Endodermal cell (in vitro differentiated cells): ENCODE data around the gene C13orf46. TPM values are rescaled to one million over a fixed set of nuclear protein-coding genes. Genes with fewer than 3 reads are reported as not detected.

Experiments
- DNase-seq: peaks from one replicate; pipeline ENCODE4 v3.0.0-alpha.2; 2017
- H3K27ac ChIP-seq: 2 replicates; pipeline ENCODE4 v1.5.1; 2013; ENCODE audit warnings: mild to moderate bottlenecking, low read depth, low read length, moderate library complexity
- H3K27me3 ChIP-seq: 2 replicates; pipeline ENCODE4 v1.6.1; 2013; ENCODE audit warnings: mild to moderate bottlenecking, low read length, moderate library complexity; ENCODE audit not compliant: insufficient read depth, control insufficient read depth, poor library complexity, severe bottlenecking
- H3K36me3 ChIP-seq: 2 replicates; pipeline ENCODE4 v1.7.0; 2013; ENCODE audit warnings: mild to moderate bottlenecking, low read length, moderate library complexity; ENCODE audit not compliant: control insufficient read depth, insufficient read depth
- H3K4me1 ChIP-seq: one replicate; pipeline ENCODE4 v1.7.0; 2013; ENCODE audit warnings: low read length; ENCODE audit not compliant: control insufficient read depth, insufficient read depth
- H3K4me3 ChIP-seq: 2 replicates; pipeline ENCODE4 v1.5.1; 2013; ENCODE audit warnings: mild to moderate bottlenecking, low read length, moderate library complexity
- H3K9ac ChIP-seq: 2 replicates; pipeline ENCODE4 v1.6.1; 2013; ENCODE audit warnings: mild to moderate bottlenecking, low read length, moderate library complexity; ENCODE audit not compliant: poor library complexity, severe bottlenecking; ENCODE audit errors: extremely low read depth
- H3K9me3 ChIP-seq: 2 replicates; pipeline ENCODE4 v1.6.1; 2013; ENCODE audit warnings: mild to moderate bottlenecking, low read length, moderate library complexity; ENCODE audit not compliant: control insufficient read depth
- H3K27ac Mint-ChIP-seq: 2 replicates; pipeline ENCODE4 v1.8.0; 2020; ENCODE audit warnings: mixed read lengths
- H3K27me3 Mint-ChIP-seq: 2 replicates; pipeline ENCODE4 v1.8.0; 2021; ENCODE audit warnings: mild to moderate bottlenecking, mixed read lengths; ENCODE audit not compliant: insufficient read depth
- H3K36me3 Mint-ChIP-seq: 2 replicates; pipeline ENCODE4 v1.8.0; 2020; ENCODE audit warnings: low read depth, mixed read lengths
- H3K4me1 Mint-ChIP-seq: 2 replicates; pipeline ENCODE4 v1.8.0; 2020; ENCODE audit warnings: mixed read lengths
- H3K4me3 Mint-ChIP-seq: 2 replicates; pipeline ENCODE4 v1.8.0; 2020; ENCODE audit warnings: mild to moderate bottlenecking, moderate library complexity, mixed read lengths
- H3K9me3 Mint-ChIP-seq: 2 replicates; pipeline ENCODE4 v1.8.0; 2020; ENCODE audit warnings: mild to moderate bottlenecking, mixed read lengths
- WGBS, 2 experiments: methylation state at CpG; one replicate each; pipeline versions ENCODE4 v1.1.5 to v1.1.7; 2013; ENCODE audit warnings: missing lambda C conversion rate in 2 of 2, mixed read lengths in 1 of 2; ENCODE audit not compliant: insufficient coverage in 1 of 2, insufficient read length in 1 of 2; 5-methylcytosine and 5-hydroxymethylcytosine counted together
- total RNA-seq, 2 donors: library from RNA; stranded (reverse); fragmentation: NEBNext Ultra II Directional in 1 of 2; extraction: Animal tissue kit (Norgen Biotek cat#: 25700) in 1 of 2; gene quantifications; 2 replicates in 1 of 2; 3 replicates in 1 of 2; pipeline ENCODE4 v1.2.1, GENCODE V29; 2021
- TF ChIP-seq, protein P1 (sequence below): fragments of 200-600 bp; sonication (generic); conservative IDR thresholded peaks from 2 replicates; pipeline ENCODE4 v1.5.0; 2021; ENCODE audit warnings: antibody characterized with exemption, mild to moderate bottlenecking

The C13orf46 gene
- total RNA-seq, 2 donors from 2014 or later, result 0.20 to 0.27 TPM

- Histone ChIP-seq H3K9ac (no peak overlapping the region), H3K27ac (no peak overlapping the region), H3K36me3 (no peaks in the 10 kb centered on the region), H3K27me3 (no peaks in the 10 kb centered on the region), H3K9me3 (peaks cover 10% of the 10 kb centered on the region), H3K4me1 (no peaks in the 10 kb centered on the region), H3K4me3 (no peak overlapping the region)
- H3K4me3 Mint-ChIP-seq, result no peak overlapping the region
- peaks cover 26% of the 10 kb centered on the region for H3K9me3 Mint-ChIP-seq
- WGBS, 2 experiments, result 95% methylated on average over 13 to 16 of the region's 16 CpGs
- DNase-seq, result no peak
- TF ChIP-seq, protein P1, sequence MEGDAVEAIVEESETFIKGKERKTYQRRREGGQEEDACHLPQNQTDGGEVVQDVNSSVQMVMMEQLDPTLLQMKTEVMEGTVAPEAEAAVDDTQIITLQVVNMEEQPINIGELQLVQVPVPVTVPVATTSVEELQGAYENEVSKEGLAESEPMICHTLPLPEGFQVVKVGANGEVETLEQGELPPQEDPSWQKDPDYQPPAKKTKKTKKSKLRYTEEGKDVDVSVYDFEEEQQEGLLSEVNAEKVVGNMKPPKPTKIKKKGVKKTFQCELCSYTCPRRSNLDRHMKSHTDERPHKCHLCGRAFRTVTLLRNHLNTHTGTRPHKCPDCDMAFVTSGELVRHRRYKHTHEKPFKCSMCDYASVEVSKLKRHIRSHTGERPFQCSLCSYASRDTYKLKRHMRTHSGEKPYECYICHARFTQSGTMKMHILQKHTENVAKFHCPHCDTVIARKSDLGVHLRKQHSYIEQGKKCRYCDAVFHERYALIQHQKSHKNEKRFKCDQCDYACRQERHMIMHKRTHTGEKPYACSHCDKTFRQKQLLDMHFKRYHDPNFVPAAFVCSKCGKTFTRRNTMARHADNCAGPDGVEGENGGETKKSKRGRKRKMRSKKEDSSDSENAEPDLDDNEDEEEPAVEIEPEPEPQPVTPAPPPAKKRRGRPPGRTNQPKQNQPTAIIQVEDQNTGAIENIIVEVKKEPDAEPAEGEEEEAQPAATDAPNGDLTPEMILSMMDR, result no peak
- peaks cover 2% of the 10 kb centered on the region for H3K4me1 Mint-ChIP-seq
- H3K36me3 Mint-ChIP-seq, result no peaks in the 10 kb centered on the region
- H3K27ac Mint-ChIP-seq, result no peak overlapping the region
- H3K27me3 Mint-ChIP-seq, result peaks cover 16% of the 10 kb centered on the region
Measured at GRCh38 chr13:113926301-113926761, 47.5 kb downstream of the C13orf46 start.

DNA sequence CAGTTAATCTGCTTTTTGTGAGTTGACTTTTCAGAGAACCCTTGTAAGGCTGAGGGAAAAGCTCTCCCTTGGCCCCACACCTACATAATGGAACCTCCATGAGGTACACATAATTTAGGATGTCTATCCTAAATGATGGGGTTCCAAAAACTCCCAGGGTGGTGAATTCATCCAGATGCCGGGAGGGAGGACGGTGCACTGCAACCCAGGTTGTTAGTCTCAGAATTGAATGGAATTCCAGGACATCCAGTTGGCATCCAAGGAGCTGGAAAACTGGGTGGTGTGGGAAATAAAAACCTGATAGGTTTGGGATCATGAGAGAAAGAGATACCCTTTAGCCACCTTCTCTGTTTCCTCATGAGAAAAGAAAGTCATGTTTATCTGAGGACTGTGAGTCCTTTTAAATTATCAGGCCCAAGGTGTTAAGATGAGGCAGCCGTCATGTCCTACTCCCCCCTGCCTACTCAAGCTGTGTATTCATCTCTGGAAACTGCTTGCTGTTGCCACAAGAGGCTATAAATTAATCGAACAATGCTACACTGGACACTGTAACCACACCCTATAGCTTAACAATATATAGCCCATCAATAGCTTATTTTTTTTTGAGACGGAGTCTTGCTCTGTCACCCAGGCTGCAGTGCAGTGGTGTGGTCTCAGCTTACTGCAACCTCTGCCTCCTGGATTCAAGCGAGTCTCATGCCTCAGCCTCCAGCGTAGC lies 49.5 kb downstream of the C13orf46 start:
- WGBS, 2 experiments, result 85 to 93% methylated on average over 7 of the region's 7 CpGs

DNA sequence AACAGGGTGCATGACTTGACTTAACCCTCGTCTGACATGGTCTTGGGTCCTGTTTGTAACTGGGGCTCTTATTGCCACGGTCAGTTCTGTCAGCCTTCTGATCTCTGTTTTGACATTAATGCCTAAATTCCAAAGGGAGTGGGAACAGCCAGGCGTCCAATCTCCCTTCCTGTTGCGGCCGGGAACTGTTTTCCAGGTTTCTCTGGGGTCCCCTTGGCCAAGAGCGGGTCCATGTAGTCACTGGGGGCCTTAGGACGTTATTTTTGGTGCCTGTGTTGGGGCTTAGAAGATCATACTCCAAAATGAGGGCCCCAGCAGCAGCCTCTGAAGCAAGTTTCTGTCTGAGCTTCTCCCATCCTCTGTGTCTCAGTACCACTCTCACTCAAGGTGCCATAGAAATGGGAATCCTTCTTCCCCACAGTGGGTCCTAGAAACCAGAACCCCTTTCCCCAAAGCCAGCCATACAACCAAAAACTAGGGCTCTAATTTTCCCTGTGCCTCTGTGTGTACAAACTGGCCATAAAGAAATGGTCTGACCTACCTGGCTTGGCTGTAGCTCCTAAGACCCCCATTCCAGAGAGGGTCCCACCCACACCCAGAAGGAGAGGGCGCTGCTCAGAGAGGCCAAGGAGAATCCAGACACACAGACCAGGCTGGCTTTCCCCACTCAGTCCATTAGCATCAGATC lies 50.4 kb downstream of the C13orf46 start:
- DNase-seq, result peak; percentile 18
- TF ChIP-seq, protein P1, result no peak
- H3K4me1 Mint-ChIP-seq, result peaks cover 2% of the 10 kb centered on the region
- no peak overlapping the region for H3K4me3 Mint-ChIP-seq
- no peak overlapping the region for H3K27ac Mint-ChIP-seq
- peaks cover 29% of the 10 kb centered on the region for H3K9me3 Mint-ChIP-seq
- H3K36me3 Mint-ChIP-seq, result no peaks in the 10 kb centered on the region
- Histone ChIP-seq H3K4me1 (no peaks in the 10 kb centered on the region), H3K36me3 (no peaks in the 10 kb centered on the region), H3K9ac (no peak overlapping the region), H3K4me3 (no peak overlapping the region), H3K27ac (no peak overlapping the region), H3K27me3 (no peaks in the 10 kb centered on the region), H3K9me3 (peaks cover 10% of the 10 kb centered on the region)
- WGBS, 2 experiments, result 85 to 95% methylated on average over 8 of the region's 8 CpGs
- H3K27me3 Mint-ChIP-seq, result peaks cover 16% of the 10 kb centered on the region

More for the DNA sequence above, 49.5 kb downstream of the C13orf46 start:
- peaks cover 2% of the 10 kb centered on the region for H3K4me1 Mint-ChIP-seq
- Histone ChIP-seq H3K9ac (no peak overlapping the region), H3K27me3 (no peaks in the 10 kb centered on the region), H3K27ac (no peak overlapping the region), H3K4me1 (no peaks in the 10 kb centered on the region), H3K9me3 (peaks cover 10% of the 10 kb centered on the region), H3K36me3 (no peaks in the 10 kb centered on the region), H3K4me3 (no peak overlapping the region)
- TF ChIP-seq, protein P1, result no peak
- H3K36me3 Mint-ChIP-seq, result no peaks in the 10 kb centered on the region
- H3K27ac Mint-ChIP-seq, result no peak overlapping the region
- H3K9me3 Mint-ChIP-seq, result peaks cover 29% of the 10 kb centered on the region
- H3K27me3 Mint-ChIP-seq, result peaks cover 16% of the 10 kb centered on the region
- DNase-seq, result no peak
- no peak overlapping the region for H3K4me3 Mint-ChIP-seq
